ENCODE measurements around the gene PRKAB2. TPM values are rescaled to one million over a fixed set of nuclear protein-coding genes. Genes with fewer than 3 reads are reported as not detected.
"Not testable (repeated sequence)": the region's sequence is repeated elsewhere in the genome, so short reads cannot be mapped to it uniquely, and the experiment has no call there.

Gene PRKAB2, protein sequence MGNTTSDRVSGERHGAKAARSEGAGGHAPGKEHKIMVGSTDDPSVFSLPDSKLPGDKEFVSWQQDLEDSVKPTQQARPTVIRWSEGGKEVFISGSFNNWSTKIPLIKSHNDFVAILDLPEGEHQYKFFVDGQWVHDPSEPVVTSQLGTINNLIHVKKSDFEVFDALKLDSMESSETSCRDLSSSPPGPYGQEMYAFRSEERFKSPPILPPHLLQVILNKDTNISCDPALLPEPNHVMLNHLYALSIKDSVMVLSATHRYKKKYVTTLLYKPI
- 10 to 100 TPM; 22.6 to 27.1 (median 27.0) TPM for polyA plus RNA-seq (ENCODE audit: insufficient read length in 3 of 3)
- long read RNA-seq, donor 1, full-length matches to known transcripts, result 1 of 7 reads
- long read RNA-seq, donor 1, partial matches to known transcripts, result 6 of 7 reads
- long read RNA-seq, donor 1, other reads (novel, unspliced or antisense), result 0 of 7 reads
- long read RNA-seq, donor 2, full-length matches to known transcripts, result 3 of 3 reads
- long read RNA-seq, donor 2, partial matches to known transcripts, result 0 of 3 reads
- long read RNA-seq, donor 2, other reads (novel, unspliced or antisense), result 0 of 3 reads
- long read RNA-seq, donor 3, full-length matches to known transcripts, result 2 of 2 reads
- long read RNA-seq, donor 3, partial matches to known transcripts, result 0 of 2 reads
- long read RNA-seq, donor 3, other reads (novel, unspliced or antisense), result 0 of 2 reads
- long read RNA-seq, donor 4, result 0 reads
- long read RNA-seq, donor 5, full-length matches to known transcripts, result 1 of 1 reads
- long read RNA-seq, donor 5, partial matches to known transcripts, result 0 of 1 reads
- long read RNA-seq, donor 5, other reads (novel, unspliced or antisense), result 0 of 1 reads
- long read RNA-seq, donor 6, full-length matches to known transcripts, result 5 of 5 reads
- long read RNA-seq, donor 6, partial matches to known transcripts, result 0 of 5 reads
- long read RNA-seq, donor 6, other reads (novel, unspliced or antisense), result 0 of 5 reads
- long read RNA-seq, donor 7, full-length matches to known transcripts, result 5 of 49 reads
- long read RNA-seq, donor 7, partial matches to known transcripts, result 38 of 49 reads
- long read RNA-seq, donor 7, other reads (novel, unspliced or antisense), result 6 of 49 reads
- long read RNA-seq, donor 8, full-length matches to known transcripts, result 1 of 1 reads
- long read RNA-seq, donor 8, partial matches to known transcripts, result 0 of 1 reads
- long read RNA-seq, donor 8, other reads (novel, unspliced or antisense), result 0 of 1 reads
- long read RNA-seq, donor 9, full-length matches to known transcripts, result 4 of 4 reads
- long read RNA-seq, donor 9, partial matches to known transcripts, result 0 of 4 reads
- long read RNA-seq, donor 9, other reads (novel, unspliced or antisense), result 0 of 4 reads
- long read RNA-seq, donor 10, full-length matches to known transcripts, result 5 of 5 reads
- long read RNA-seq, donor 10, partial matches to known transcripts, result 0 of 5 reads
- long read RNA-seq, donor 10, other reads (novel, unspliced or antisense), result 0 of 5 reads
- long read RNA-seq, donor 11, full-length matches to known transcripts, result 5 of 5 reads
- long read RNA-seq, donor 11, partial matches to known transcripts, result 0 of 5 reads
- long read RNA-seq, donor 11, other reads (novel, unspliced or antisense), result 0 of 5 reads
- long read RNA-seq, donor 12, full-length matches to known transcripts, result 3 of 3 reads
- long read RNA-seq, donor 12, partial matches to known transcripts, result 0 of 3 reads
- long read RNA-seq, donor 12, other reads (novel, unspliced or antisense), result 0 of 3 reads
- long read RNA-seq, donor 13, result 0 reads
- long read RNA-seq, donor 14, result 0 reads
- long read RNA-seq, donor 15, full-length matches to known transcripts, result 3 of 39 reads
- long read RNA-seq, donor 15, partial matches to known transcripts, result 31 of 39 reads
- long read RNA-seq, donor 15, other reads (novel, unspliced or antisense), result 5 of 39 reads
- long read RNA-seq, donor 16, full-length matches to known transcripts, result 3 of 3 reads
- long read RNA-seq, donor 16, partial matches to known transcripts, result 0 of 3 reads
- long read RNA-seq, donor 16, other reads (novel, unspliced or antisense), result 0 of 3 reads

DNA sequence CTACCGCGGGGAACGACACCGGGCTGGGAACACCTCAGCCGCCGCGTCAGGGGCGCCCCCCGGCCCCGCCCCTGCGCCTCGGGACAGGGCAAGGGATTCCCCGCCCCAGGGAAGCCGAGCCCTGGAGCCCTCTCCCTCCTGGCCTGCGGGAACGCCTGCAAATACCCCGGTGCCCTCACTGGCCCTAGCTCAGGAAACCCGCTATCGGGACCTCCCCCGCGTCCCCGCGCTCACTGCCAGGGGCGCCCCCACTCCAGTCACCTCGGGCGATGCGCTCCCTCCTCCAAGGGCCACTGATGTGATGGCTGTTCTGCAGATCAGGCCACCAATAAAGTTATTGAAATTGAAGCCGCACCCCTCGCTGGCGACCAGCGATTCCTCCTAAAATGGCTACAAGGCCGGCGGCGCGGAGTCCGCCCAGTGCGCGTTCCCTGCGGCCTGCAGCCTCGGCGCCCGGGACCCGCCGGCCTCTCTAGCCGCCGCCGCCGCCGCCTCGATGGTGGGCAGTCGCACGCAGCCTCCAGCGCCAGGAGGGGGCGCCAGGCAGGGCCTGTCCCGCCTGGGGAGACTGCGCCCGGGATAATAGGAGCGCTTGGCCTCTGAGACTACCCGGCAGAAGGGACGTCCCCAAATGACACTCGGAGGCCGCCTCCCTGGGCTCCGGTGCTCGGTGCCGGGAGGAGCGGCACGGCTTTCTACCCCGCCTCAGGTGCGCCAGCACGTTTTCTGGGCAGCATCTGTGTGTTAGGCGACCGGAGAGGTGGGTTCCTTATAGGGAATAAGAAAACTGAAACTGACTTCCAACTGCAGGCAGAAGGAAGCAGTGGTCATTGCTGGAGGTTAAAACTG is at the start of gene PRKAB2:
PRKAB2 (minus strand) TSS at position 303 of the 849 bp plus-strand sequence. CDS start 326 bp downstream, outside the sequence.
- DNase-seq, result peak; percentile 96

DNA sequence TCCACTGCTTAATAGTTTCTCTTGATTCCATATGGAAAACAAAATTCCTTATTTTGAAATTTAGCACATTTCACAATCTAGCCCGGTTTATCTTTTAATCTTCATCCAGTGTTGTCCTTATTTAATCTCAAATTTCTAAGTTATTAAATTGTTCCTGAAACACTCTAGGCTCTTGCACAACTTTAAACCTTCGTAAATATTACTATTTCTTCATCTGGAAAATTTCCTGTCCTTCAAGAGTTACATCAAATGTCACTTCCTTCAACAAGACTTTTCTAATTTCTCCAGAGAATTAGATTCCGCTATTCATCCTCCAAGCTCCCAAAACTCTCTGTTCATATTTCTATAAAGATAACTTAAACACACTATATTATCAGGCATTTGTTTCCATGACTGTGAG is 46.3 kb upstream of the PRKAB2 start:
- no peak for DNase-seq

DNA sequence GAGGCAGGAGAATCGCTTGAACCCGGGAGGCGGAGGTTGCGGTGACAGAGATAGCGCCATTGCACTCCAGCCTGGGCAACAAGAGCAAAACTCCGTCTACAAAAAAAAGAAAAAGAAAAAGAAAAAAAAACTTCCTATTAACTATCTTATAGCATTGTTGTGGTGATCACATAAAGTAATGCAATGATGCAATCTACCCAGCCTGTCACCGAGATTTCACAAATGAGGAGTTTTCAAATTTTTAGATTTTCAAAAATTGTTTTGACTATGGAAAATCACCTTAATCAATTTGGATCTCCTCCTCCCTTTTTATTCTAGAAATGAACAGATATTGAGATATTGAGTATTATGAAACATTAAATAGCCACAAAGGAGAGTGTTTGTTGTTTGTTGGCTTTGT is 44.9 kb upstream of the PRKAB2 start:
- no peak for DNase-seq

DNA sequence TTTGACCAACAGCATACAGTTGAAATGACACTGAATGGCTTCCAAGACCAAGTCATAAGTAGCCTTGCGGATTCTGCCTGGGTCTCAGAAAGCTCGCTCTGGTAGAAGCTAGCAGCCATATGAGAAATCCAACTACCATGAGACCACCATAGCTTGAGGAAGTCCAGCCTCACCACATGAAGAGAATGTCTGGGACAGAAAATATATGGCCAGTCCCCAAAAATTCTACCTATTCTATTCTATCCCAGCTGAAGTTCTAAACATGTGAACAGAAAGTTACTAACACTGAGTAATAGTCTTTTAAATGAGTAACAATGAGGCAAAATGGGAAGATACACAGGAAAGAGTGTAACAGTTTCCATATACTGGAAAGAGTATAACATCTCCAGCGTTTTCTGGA is 43.9 kb upstream of the PRKAB2 start:
- DNase-seq, result no peak

DNA sequence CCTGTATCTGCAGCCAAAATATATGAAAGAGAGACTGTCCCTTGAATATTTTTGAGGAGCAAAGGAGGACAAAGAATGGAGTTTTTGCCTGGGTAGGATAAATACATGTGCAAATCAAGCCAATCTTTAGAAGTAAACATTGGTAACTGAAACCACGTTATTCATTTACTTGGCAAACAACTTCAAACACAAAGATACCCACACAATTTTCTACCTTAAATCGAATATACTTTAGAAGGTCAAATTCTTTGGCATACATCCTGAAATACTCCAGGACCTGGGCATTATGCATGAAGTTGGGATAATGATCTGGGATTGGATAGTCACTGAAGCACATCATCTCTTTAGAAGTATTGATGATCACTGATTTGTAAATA is 43.3 kb upstream of the PRKAB2 start:
- no peak for DNase-seq

DNA sequence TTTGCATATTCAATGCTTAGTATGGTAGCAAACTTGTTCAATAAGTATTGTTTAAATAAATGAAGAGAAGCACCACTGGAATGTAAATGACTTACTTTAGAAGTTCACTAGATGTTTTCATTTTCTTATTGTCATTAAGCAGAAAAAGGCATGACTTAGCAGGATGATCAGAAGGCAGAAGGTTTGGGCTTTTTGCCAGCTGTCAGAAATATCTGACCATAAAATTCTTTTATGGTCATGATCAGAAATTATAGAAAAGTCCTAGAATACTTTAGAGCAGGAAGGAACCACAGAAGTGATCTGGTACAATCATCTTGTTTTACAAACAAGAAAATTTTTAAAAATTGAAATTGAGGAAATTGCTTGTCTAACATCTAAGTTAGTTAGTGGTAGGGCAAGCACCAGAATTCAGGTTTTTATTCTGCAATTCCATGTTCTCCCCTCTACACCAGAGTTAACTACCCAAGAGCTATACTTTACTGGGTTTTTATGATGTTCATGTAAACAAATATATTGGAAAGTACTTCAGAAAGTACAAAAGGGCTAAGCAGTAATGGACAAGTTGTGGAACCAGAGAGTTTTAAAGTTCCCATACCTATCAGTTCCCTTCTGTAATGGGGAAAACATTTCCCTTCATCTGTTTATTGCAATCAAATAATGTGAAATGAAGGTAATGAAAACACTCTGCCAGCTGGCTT is 42.7 kb upstream of the PRKAB2 start:
- no peak for DNase-seq

DNA sequence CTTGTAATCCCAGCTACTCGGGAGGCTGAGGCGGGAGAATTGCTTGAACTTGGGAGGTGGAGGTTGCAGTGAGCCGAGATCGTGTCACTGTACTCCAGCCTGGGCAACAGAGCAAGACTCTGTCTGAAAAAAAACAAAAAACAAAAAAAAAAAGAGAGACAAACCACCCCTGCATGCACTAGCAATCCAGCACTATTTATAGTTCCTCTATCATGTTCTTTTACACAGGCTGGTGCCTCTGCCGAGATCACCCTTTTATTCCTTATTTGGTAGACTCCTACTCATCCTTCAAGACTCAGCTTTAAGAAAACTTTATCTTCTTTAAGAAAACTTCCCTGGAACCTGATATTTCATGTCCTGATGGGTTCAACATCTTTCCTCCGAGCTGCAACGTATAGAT is 42.1 kb upstream of the PRKAB2 start:
- no peak for DNase-seq

DNA sequence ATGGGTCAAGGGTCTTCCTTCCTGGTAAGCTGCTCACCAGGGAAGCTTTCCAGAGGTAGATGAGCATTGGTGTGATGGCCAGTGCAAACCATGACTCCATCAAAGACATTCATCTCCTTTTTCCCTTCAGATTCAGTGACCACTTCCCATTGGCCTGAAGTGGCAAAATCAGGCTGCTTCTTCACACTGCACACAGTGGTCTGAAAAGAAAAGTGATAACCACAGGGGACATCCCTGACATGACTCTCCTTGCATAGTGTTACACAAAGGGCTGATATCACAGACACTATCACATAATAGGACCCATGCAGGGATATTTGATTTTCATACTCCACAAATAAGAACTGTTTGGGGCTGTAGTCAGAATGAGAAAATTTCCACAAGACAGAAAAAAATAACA is 41.0 kb upstream of the PRKAB2 start:
- no peak for DNase-seq

DNA sequence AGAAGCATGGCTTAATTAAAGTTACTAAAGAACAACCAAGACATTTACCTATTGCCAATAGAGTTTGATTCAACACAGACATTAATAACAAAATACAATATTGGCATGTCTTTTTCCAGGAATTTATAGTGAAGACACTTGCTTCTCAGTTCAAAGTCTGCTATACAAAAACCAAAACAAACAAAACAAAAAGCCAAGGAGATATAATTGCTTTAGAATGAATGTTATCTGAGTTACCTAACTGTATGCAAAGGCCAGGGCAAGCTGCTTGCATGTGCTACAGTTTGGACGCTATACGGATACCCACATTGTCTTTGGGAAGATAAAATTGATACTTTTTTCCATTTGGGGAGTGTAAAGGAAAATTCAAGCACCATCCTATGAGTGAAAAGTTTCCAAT is 39.3 kb upstream of the PRKAB2 start:
- DNase-seq, result no peak

DNA sequence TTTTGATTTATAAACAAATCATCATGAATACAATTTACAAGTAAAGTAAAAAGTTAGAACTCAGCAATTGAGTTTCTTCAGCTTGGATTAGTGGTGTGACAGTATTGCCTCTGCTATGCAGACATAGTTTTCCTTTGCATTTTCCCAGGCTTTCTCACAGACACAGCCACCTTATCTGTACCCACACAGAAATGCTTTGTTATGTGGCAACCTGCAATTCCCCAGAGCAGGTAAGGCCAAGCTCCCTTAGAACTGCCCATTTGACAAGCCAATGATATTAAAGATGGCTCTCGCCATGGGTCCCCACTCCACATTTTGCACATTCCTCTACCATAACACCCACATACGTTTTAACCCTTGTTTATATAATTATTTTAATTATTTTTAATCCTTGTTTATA is 38.7 kb upstream of the PRKAB2 start:
- DNase-seq, result no peak

DNA sequence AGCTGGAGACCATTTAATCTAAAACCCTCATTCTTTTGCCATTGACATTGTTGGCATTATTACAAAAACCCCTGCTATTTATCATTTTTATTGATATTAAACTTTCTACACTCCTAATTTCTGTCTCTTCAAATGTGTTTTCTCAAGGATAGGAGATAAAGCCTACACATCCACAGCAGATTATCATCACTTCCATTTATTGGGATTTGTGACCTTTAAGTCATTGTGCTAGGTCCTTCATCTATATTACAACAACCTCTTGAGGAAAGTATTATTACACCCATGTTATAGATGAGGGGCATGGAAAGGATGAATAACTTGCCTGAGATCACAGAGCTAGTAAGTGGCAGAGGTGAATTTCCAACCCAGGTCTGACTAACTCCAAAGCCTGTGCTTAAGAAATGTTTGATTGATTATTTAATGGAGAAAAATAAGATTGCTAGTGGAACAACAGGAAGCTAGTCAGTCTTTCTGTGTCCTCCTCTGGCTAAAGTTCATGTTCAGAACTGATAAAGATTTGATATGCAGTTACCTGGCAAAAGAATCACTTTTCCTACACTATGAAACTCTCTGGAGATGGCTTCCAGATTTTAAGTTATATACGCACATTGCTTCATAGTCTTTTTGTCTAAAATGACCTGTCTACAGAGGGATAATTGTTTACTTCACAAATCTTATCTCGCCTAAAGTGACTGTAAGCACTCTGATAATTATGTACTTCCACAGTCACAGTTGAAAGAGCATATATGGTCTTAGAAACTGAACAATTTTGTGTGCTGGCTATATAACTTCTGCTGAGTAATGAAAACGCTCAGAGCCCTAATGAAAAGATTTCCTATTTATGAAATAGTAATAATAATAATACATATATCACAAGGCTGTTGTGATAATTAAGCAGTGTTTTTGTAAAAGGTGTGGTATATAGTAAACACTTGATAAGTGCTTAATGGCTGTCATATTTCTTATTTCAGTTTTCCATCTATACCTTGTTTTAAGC is 37.9 kb upstream of the PRKAB2 start:
- DNase-seq, result no peak

DNA sequence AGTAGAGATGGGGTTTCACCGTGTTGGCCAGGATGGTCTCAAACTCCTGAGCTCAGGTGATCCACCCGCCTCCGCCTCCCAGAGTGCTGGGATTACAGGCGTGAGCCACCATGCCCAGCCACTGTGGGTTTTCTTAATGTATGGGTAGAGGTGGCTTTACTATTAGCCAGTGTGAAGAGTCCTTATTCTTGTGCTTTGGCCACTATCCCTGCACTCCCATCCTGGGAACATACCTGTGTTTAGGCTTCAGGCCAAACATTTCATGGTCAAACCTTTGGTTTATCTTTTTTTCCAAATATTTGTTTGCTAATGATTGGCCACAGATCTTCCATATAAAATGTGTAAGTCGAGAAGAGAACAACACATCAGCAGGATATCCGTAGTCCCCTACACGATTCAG is 36.3 kb upstream of the PRKAB2 start:
- no peak for DNase-seq

DNA sequence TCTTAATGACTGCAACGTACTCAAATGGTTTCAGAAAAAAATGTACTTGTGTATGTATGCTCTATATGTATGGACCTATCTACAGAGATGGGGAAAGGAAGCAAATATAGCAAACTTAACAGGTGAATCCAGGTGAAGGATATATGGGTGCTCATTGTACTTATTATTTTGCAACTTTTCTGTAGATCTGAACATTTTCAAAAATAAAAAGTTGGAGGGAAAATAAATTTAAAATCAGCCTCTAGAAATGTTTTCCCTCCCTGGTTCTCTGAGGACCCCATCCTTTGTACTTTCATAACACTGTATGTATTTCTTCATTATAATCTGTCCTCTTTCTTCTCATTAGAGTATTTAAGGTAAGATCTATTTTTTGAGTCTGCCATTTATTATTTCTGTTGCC is 34.9 kb upstream of the PRKAB2 start:
- DNase-seq, result no peak

DNA sequence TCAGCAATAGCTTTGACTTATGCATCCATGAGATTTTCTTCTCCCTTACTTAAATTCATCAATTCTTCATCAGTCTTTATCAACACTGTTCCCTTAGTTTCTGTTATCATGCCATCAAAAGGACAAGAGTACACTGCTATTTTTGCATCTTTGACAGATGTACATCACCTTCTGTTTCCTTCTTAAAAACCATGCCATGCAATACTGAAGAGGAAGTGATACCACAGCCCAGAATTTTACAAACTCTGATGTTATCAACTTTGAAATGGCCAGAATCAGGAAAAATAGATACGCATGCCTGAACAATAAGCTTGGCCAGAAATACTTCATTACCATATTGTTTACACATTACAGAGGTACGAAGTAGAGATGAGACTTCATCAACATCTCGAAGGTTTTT is 31.8 kb upstream of the PRKAB2 start:
- DNase-seq, result no peak

DNA sequence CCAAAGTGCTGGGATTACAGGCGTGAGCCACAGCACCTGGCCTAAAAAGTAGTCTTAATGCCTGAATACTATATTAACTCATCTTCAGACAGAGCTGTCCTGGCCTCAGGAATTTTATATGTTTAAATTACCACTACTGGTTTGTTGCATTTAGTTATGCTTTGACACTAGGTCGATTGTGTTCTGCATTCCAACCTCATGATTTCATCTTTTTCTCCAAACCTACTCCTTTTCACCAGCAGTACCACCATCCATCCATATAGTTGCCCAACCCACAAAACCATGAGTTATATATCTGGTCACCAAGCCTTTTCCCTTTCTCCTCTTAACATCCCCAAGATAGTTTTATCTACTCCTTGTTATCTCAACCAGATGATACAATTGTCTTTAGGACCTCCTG is 30.3 kb upstream of the PRKAB2 start:
- DNase-seq, result no peak

DNA sequence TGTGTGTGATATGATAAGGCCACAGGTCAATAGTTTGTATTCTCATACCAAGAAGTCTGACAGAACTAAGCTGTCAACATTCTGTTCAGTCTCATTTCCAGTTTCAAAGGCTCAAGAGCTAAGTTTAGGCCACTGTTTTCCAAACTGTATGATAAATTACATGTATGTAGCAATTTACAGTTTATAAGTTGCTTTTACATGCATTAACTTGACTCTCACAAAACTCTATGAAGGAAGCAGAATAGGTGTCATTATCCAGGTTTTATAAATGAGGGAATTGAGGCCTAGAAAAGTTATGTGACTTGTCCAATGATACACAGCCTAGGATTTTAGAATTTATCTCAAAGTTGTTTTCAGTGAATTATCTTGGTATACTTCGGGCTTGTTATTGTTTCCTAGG is 29.5 kb upstream of the PRKAB2 start:
- no peak for DNase-seq

DNA sequence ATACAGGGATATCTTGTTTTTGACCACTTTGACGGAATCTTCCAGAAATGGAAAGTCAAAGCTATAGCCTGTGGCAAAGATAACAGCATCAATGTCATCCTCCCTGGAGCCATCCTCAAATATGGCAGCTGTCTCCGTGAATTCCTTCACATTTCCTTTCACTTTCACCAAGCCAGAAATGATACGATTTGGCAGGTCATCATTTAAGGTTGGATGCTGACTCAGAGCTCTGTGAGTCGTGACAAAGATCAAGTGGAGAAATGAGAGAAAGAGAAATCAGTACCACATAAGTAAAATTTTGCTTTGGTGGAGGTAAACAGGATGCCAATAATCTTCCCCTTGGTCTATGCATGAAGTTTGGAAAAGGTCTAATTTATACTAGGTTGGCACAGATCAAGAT is 29.0 kb upstream of the PRKAB2 start:
- no peak for DNase-seq

DNA sequence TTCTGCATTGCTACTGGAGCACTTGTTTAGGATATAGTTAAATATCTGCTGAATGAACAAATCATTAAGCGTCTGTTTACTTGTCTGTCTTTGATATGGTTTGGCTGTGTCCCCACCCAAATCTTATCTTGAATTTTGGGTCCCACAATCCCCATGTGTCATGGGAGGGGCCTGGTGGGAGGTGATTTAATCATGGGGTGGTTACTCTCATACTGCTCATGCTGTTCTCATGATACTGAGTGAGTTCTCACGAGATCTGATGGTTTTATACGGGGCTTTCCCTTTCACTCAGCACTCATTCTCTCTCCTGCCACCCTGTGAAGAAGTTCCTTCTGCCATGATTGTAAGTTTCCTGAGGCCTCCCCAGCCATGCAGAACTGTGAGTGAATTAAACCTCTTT is 25.1 kb upstream of the PRKAB2 start:
- DNase-seq, result not testable (repeated sequence)
